ENCODE results near the gene ARFGAP1.
"Not testable (repeated sequence)": the region's sequence is repeated elsewhere in the genome, so short reads cannot be mapped to it uniquely, and the experiment has no call there.

The ARFGAP1 gene

GRCh38 chr20:63303095-63303666 lies 30.6 kb downstream of the ARFGAP1 start:
- Mint-ChIP-seq H3K9me3 (peaks cover 12% of the 10 kb centered on the region), H3K27me3 (ENCODE audit: low read depth, poor library complexity) (peaks cover 47% of the 10 kb centered on the region), H3K4me3 (no peak overlapping the region), H3K4me1 (no peaks in the 10 kb centered on the region), H3K36me3 (ENCODE audit: low read depth) (no peaks in the 10 kb centered on the region), H3K27ac (no peak overlapping the region)
- no peak for DNase-seq
- TF ChIP-seq CTCF (IDR thresholded peaks at IDR 0.05) = no peak

- Mint-ChIP-seq H3K36me3 (ENCODE audit: low read depth) (no peaks in the 10 kb centered on the region), H3K27ac (no peak overlapping the region), H3K4me3 (no peak overlapping the region), H3K27me3 (ENCODE audit: low read depth, poor library complexity) (peaks cover 27% of the 10 kb centered on the region), H3K4me1 (peaks cover 4% of the 10 kb centered on the region), H3K9me3 (peaks cover 12% of the 10 kb centered on the region)
- no peak for TF ChIP-seq CTCF (IDR thresholded peaks at IDR 0.05)
- DNase-seq = no peak
Observed at GRCh38 chr20:63305393-63305792, 32.8 kb downstream of the ARFGAP1 start.

GRCh38 chr20:63305933-63306672 lies 33.5 kb downstream of the ARFGAP1 start:
- peaks cover 24% of the 10 kb centered on the region for H3K27me3 Mint-ChIP-seq (ENCODE audit: low read depth, poor library complexity)
- H3K27ac Mint-ChIP-seq; H3K4me3 Mint-ChIP-seq; H3K36me3 Mint-ChIP-seq (ENCODE audit: low read depth); DNase-seq; H3K4me1 Mint-ChIP-seq: not testable (repeated sequence)
- H3K9me3 Mint-ChIP-seq = peaks cover 12% of the 10 kb centered on the region

- no peak overlapping the region for H3K27ac Mint-ChIP-seq
- H3K27me3 Mint-ChIP-seq (ENCODE audit: low read depth, poor library complexity) = peaks cover 16% of the 10 kb centered on the region
- H3K36me3 Mint-ChIP-seq (ENCODE audit: low read depth) = no peaks in the 10 kb centered on the region
- no peak overlapping the region for H3K4me3 Mint-ChIP-seq
- TF ChIP-seq CTCF (IDR thresholded peaks at IDR 0.05) = no peak
- peaks cover 4% of the 10 kb centered on the region for H3K4me1 Mint-ChIP-seq
- DNase-seq = no peak
- H3K9me3 Mint-ChIP-seq = peaks cover 7% of the 10 kb centered on the region
Observed at GRCh38 chr20:63306673-63307537, 34.3 kb downstream of the ARFGAP1 start.

- Mint-ChIP-seq H3K27me3 (ENCODE audit: low read depth, poor library complexity) (peaks cover 8% of the 10 kb centered on the region), H3K36me3 (ENCODE audit: low read depth) (no peaks in the 10 kb centered on the region), H3K27ac (no peak overlapping the region), H3K4me3 (no peak overlapping the region), H3K9me3 (peaks cover 2% of the 10 kb centered on the region), H3K4me1 (peaks cover 4% of the 10 kb centered on the region)
- TF ChIP-seq CTCF (IDR thresholded peaks at IDR 0.05) = no peak
- no peak for DNase-seq
Observed at GRCh38 chr20:63307538-63308217, 35.1 kb downstream of the ARFGAP1 start.
